ENCODE measurements around the gene RBFOX1.

RBFOX1 gene

DNA sequence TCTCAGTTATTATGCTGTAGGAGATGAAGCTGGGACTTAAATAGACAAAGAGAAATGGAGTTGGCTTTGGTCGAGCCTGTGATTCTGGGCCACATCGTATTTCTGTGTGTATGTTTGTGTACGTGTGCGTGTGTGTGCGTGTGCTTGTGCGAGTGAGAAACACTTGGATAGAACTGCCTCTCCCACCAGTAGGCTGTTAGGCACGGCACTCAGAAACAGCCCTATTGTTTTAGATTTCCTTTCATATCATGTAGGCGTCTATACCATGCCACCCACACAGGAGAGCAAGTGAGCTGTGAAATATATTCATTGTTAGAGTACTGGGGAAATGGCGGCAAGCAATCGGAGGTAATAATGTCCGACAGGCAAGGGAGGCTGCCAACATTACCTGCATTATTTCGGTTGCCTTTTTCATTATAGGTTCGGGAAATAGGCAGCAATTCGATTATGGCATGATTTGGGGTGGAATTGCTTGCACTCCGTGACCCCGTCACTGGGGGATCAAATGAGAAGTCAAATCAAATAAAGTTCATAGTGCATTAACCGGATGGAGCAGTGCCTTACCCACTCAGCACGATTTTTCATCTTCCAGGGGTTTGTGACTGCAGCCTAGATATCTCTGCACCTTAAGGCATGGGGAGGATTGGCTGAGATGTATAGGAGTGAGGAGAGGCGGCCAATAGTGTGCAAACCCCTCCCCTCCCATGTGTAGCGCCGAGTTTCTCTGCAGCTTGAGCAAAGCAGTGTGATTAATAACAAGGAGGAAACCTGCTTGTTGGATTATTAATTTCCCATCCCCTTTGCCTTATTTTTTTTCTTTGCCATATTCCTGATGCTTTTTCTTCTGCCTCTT lies 89.6 kb downstream of the RBFOX1 start:
- no peak for FAIRE-seq

DNA sequence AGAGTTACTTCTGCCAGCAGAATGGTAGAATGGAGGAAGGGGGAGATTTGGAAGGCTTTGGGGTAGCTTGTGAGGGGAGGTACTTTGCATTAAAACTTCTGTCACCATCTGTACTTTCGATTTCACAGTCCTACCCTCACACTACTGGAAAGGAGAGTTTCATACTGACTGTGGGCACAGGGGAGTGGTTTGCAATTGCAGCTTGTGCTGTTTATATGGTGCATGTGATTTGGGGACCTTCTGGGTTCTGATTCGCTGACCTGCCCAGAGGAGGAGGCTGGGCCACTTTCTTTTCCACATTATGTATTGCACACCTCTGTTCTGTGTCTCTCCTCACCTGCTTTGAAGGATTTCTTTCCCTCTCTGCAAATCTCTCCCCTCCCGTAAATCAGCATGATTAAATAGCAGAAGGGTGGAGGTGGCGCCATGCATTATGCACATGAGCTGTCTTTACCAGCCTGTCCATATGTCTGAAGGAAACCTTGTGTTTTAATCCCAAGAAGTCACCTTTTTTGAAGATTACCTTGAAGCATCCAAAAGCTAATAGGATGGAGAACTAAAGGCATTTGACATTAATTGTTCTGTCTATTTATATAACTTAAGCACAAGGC lies 90.9 kb downstream of the RBFOX1 start:
- no peak for FAIRE-seq

DNA sequence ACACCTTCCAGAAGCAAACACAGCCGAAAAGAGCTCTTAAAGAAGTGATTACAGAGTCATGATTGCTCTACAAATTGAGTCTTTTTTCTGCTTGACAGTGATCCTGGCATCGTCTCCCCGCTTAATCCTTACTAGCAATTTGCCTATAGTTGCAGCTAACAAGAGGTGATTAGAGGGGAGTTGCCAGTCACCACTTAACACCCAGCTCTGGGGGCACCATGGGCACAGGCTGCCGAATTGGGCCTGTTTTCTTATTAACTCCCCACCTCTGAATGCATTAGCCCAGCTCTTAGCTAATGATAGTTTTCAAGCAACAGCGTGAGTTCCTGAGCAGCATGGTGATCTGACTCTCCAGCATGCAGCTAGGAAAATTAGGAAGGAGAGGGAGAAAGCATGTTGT lies 93.5 kb downstream of the RBFOX1 start:
- no peak for FAIRE-seq

DNA sequence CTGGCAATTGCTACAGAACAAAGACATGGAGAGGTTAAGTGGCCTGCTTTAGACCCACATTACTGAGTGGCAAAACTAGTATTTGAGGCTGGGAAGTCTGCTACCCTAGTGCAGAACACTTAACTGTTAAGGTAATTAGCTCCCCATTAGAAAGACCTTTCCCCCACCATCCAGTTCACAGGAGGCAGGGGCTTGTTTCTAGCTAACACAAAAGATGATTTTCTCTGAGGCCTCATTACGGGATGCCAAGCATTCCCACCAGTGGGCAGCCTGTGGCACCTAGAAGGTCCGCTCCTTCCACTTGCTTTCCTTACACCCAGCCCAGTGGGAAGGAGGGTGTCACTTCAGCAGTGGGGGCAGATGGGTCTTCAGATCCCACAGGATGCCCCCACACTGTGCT lies 99.1 kb downstream of the RBFOX1 start:
- FAIRE-seq = no peak

DNA sequence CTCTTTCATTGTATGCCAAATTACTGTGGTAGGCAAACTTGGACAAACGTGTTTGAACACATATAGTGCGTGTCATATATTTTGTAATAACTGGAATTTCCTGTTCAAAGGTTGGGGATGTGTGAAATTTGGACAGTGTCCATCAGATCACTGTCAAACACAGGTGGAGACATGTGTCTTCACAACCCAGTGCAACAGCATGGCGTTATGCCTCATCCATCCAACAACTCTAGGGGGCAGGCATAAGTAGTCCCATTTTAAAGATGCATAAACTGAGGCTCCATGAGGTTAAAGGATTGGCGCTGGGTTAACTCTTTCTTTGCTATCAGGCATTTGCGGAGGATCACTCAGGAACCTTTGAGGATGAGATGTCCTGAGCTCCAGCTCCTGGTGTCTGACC lies 103.7 kb downstream of the RBFOX1 start:
- FAIRE-seq = no peak

DNA sequence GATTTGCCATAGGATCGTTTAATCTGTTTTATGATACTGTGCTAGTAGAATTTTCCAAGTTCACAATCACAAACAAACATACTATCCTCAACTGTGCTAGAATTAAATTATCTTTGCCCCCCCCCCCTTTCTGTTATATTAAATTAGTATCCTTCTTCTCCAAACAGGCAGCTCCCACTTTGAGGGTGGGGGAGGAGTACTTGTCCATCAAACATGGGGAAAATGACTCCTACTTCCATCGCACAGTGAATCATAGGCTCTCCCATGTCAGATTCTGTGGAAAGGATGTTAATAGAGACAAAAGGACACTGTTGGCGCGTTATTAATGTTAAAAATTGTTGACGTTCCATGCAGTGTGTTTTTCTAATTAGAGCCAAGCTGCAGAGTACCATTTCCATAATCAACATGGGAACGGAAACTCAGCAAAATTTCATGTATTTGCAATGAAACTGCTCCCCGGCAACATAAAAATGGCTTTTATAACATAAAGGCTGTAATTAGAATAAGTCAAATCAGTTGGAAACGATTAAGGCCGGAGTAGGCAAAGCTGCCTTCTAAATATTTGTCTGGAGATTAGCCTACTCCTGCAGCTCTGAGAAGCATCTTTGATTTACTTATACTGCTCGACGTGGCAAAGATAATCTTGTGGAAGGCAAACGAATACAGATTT lies 104.6 kb downstream of the RBFOX1 start:
- no peak for FAIRE-seq

DNA sequence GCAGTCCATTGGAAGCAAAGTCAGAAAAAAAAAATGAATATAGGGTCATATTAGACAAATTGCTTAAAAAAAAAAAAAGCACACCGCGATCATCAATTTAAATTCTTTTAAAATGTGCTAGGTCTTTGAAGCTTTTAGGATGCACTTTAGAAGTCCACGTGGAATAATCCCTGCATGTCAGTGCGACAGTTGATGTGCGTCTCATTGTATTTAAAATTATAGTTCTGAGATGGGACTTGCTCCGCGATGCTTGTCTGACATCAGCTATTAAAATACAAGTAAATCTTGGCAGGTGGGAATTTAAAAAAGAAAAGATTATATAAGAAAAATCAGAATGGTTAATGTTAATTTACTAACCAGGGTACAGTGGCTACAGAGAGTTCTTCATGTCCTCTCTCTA lies 105.2 kb downstream of the RBFOX1 start:
- FAIRE-seq = no peak

DNA sequence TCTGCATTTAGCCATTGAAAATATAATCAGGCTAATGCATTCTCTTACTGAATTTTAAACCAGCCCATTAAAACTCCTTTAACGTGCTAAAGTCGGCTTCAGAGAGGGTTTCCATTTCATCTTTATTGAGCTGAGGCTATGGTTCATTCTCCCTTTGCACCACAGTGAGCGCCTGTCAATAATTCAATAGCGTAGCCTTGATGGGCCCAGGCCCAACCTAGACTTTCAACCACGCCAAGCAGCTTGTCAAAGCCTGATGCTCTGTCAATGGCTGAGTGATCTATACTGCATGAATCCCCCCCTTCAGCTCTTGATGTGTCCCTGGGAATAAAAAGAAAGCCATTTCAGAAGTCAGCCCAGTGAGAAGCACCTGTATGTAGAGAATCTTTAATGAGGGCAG lies 106.0 kb downstream of the RBFOX1 start:
- no peak for FAIRE-seq

DNA sequence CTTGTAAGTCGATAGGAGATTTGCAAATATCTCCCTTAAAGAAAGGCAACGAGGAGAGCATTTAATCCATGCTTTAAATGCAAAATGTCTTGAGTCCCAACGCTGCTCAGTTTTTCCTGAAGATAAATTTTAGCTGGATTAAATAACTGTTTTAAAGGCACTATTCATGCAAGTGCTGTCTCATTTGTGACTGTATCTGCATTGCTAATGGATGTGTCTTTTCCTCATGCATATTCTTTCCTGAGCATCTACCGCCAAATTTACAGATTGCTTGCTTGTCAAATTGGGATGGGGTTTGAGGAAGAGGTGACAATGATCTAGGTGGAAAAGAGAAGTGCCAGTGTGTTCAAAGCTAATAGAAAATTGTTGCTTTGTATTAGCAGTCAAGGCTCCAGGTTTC lies 106.9 kb downstream of the RBFOX1 start:
- no peak for FAIRE-seq

DNA sequence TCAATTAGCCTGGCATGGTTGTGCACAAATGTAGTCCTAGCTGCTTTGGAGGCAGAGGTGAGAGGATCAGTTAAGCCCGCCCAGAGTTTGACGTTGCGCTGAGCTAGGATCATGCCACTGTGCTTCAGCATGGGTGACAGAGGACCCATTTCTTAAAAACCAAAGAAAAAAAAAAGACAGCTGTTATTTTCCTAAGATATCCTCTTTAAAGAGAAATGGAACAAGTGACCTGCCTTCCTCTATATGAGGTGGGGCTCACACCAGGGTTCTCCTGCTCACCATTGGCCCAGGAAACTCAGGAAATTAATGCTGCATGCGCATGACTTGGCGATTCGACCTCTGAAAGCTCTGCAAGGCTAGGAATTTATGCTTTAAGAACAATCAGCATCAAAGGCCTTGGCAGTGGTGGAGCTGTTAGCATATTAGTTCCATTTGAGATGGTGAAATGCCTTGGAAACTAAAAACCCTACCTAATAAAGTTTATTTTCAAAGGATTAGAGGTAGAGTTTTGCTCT lies 108.3 kb downstream of the RBFOX1 start:
- no peak for FAIRE-seq

DNA sequence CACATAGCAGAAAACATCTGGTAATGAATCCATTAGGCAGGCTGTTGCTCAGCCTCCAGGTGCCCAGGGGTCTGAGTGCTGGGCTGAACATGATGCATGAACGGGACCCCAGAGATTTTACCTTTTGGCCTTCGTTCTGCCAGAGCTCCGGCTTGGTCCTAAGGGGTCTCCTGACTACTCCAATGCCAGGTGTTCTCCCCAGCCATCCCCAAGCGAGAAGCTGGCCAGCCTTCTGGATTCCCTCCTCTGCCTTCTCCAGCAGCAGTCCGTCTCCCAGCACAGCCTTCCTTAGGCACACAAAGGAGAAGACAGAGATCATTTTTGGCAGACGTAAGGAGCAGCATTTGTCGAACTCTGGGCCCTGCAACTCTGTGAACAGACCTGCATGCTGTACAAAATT lies 109.4 kb downstream of the RBFOX1 start:
- FAIRE-seq = no peak

DNA sequence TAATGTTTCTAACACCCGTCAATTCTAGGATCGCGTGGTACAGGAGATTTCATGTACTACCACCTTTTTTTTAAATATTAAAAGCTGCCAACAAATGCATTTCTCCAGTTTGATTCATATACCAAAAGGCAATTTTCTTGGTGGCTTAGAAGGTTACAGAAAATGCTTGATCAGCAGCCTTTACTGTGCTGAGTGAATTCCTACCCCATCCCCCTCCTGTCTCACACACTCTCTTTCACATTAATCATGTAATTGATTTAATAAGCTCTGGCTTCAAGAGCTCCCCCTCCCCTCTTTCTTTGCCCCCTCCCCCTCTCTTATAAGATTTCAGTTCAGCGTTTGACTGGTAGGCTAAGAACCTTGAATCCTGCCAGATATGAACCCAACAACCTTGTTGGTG lies 110.5 kb downstream of the RBFOX1 start:
- no peak for FAIRE-seq

- FAIRE-seq = no peak
Measured at GRCh38 chr16:7443648-7444365, 111.2 kb downstream of the RBFOX1 start.

GRCh38 chr16:7449306-7449705 lies 116.7 kb downstream of the RBFOX1 start:
- no peak for FAIRE-seq

GRCh38 chr16:7449808-7450207 lies 117.2 kb downstream of the RBFOX1 start:
- FAIRE-seq = no peak

DNA sequence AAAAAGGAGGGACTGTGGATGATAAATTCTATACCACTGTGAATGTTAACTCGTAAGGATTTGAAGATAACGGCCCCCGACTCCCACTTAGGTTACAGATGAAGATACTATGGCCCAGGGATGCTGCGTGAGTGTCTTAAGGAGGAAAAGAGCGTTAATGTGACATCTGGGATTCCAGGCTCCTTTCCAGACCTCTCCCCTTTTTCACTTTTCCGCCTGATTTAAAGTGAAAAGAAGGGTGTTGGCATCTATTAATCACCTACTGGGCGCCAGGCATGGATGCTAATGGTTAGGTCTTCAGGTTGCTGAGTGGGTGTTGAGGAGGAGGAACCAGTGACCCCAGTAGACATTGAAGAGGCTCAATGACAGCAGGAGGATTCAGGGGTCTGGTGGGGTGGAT lies 117.8 kb downstream of the RBFOX1 start:
- no peak for FAIRE-seq

GRCh38 chr16:7452090-7452489 lies 119.4 kb downstream of the RBFOX1 start:
- no peak for FAIRE-seq

DNA sequence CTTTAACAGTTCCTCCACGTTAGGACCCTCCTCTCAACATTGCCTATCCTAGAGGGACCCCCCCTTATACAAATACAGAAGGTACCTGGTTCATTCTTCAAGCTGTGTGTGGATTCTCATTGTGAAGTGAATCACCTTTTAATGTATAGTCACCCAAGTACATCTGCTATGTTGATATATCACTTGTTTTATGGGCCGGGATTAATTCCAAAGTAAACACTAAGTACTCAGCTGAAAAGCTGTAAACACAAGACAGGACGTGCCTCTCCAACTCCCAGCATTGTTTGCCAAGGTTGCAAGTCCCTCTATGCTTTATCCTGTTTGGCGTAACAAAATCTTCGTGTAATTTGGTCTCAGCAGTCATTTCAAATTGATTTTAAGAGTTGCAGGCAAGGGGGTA lies 123.6 kb downstream of the RBFOX1 start:
- no peak for FAIRE-seq

GRCh38 chr16:7458144-7458543 lies 125.5 kb downstream of the RBFOX1 start:
- FAIRE-seq = no peak

DNA sequence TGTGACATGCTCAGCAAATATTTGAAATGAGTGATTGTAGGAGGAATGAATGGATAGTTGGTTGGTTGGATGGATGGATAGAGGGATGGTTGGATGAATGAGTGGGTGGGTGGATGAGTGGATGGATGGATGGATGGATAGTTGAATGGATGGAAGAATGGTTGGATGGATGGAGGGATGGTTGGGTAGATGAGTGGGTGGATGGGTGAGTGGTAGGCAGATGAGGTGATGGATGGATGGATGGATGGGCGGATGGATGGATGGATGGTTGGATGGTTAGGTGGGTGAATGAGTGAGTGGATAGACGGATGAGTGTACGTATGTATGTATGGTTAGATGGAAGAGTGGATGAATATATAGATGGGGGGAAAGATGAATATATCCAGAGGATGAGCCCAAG lies 137.7 kb downstream of the RBFOX1 start:
- no peak for FAIRE-seq

- FAIRE-seq = no peak
Measured at GRCh38 chr16:7471268-7471667, 138.6 kb downstream of the RBFOX1 start.

GRCh38 chr16:7482032-7482431 lies 149.4 kb downstream of the RBFOX1 start:
- no peak for FAIRE-seq

DNA sequence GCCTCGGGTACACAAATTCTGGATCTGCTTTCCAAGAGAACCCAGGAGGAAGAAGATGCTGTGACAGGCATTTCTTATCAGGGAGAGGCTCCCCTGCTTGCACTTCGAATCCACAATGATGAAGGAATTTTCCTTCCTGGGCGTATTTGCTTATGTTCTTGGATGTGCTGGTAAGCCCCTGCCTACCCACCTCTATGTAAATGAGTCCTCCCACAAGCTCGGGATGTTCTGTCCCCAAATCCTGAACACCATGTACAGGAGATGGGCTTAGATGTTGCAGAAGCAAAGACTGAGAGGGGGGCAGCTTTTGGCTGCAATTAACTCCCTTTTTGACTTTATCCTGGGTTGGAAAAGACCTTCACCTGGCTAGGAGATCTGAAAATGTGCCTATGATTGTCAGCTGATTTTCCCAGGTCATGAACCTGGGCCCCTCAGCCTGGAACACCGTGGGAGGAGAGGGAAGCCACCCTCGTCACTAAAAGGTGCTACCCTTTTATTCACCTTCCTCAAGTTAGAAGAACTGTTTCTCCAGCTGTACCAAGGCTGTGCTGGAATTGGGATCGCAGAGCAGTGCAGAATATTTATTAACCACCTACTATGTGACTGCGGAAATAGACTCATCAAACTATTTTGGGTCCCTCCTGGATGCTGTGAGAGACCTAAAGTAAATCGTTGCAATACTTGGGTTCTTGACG lies 150.1 kb downstream of the RBFOX1 start:
- FAIRE-seq = no peak

All from G401.6 (cell line).